T-cell (primary cell): ENCODE results near the gene ARHGAP22. TPM values are rescaled to one million over a fixed set of nuclear protein-coding genes. Genes with fewer than 3 reads are reported as not detected.
A peak's percentile ranks its signal among the peaks of the same experiment; 100 is the strongest.

Source experiments
- ATAC-seq, 4 experiments: fragments of 200-7000 bp in 3 of 4; fragments of 150-1000 bp in 1 of 4; cut with Tn5 transposase; replicated peaks in 1 of 4; 1 replicate in 3 of 4; 2 replicates in 1 of 4; pipeline ENCODE4 v1.10.0; 2021; ENCODE audit warnings: moderate library complexity in 3 of 4, mild to moderate bottlenecking in 2 of 4, moderate number of reproducible peaks in 1 of 4
- CTCF ChIA-PET, 2 donors: fragments of 300-600 bp; sonication (Branson Sonifier 250); formaldehyde crosslinking; loops; one replicate each; lab custom pipeline; 2022; ENCODE audit warnings: antibody characterized with exemption in 2 of 2; lab: Charles Lee
- POLR2A ChIA-PET, 2 donors: fragments of 300-600 bp; sonication (Branson Sonifier 250); formaldehyde crosslinking; loops; one replicate each; lab custom pipeline; 2022; ENCODE audit warnings: antibody characterized with exemption in 2 of 2; lab: Charles Lee
- DNase-seq, 35 experiments: peaks; one replicate each; pipeline versions ENCODE4 v3.0.0 to v3.0.0-alpha.2; 2013 to 2023
- H3K27ac ChIP-seq: one replicate; pipeline ENCODE4 v1.5.1; 2013; ENCODE audit warnings: low read length
- H3K27me3 ChIP-seq, 2 experiments: replicated peaks in 1 of 2; 1 replicate in 1 of 2; 2 replicates in 1 of 2; pipeline versions ENCODE4 v1.6.1 to v1.7.0; 2013; ENCODE audit warnings: low read length in 1 of 2, mixed read lengths in 1 of 2; ENCODE audit not compliant: control insufficient read depth in 2 of 2, insufficient read depth in 2 of 2; ENCODE audit errors: extremely low read depth in 1 of 2
- H3K36me3 ChIP-seq, 2 donors: 1 replicate in 1 of 2; 2 replicates in 1 of 2; pipeline versions ENCODE4 v1.6.1 to v1.7.0; 2013; ENCODE audit warnings: low read length in 1 of 2; ENCODE audit not compliant: control insufficient read depth in 2 of 2, insufficient read depth in 1 of 2; ENCODE audit errors: extremely low read depth in 1 of 2
- H3K4me1 ChIP-seq, 2 experiments: 1 replicate in 1 of 2; 2 replicates in 1 of 2; pipeline versions ENCODE4 v1.6.1 to v1.7.0; 2013; ENCODE audit warnings: low read length in 2 of 2, mixed read lengths in 1 of 2; ENCODE audit not compliant: insufficient read depth in 2 of 2, control insufficient read depth in 1 of 2; ENCODE audit errors: extremely low read depth in 1 of 2
- H3K4me3 ChIP-seq, 2 donors: 1 replicate in 1 of 2; 2 replicates in 1 of 2; pipeline versions ENCODE4 v1.5.1 to v1.7.0; 2013; ENCODE audit warnings: mild to moderate bottlenecking in 2 of 2, low read length in 1 of 2, moderate library complexity in 1 of 2; ENCODE audit not compliant: control insufficient read depth in 1 of 2; ENCODE audit errors: extremely low read depth in 1 of 2
- H3K9me3 ChIP-seq: 2 replicates; pipeline ENCODE4 v1.7.0; 2013
- H3K27ac Mint-ChIP-seq, 2 donors: one replicate each; pipeline ENCODE4 v1.8.0; 2020 to 2021; ENCODE audit warnings: mild to moderate bottlenecking in 2 of 2, mixed read lengths in 2 of 2
- H3K27me3 Mint-ChIP-seq, 2 donors: one replicate each; pipeline ENCODE4 v1.8.0; 2021 to 2022; ENCODE audit warnings: mixed read lengths in 2 of 2
- H3K36me3 Mint-ChIP-seq: one replicate; pipeline ENCODE4 v1.8.0; 2021; ENCODE audit warnings: mixed read lengths
- H3K4me1 Mint-ChIP-seq, 3 donors: one replicate each; pipeline ENCODE4 v1.8.0; 2020 to 2022; ENCODE audit warnings: mixed read lengths in 3 of 3, mild to moderate bottlenecking in 1 of 3
- H3K4me3 Mint-ChIP-seq, 3 donors: one replicate each; pipeline ENCODE4 v1.8.0; 2020 to 2022; ENCODE audit warnings: mild to moderate bottlenecking in 3 of 3, mixed read lengths in 3 of 3, moderate library complexity in 3 of 3
- H3K9me3 Mint-ChIP-seq, 3 donors: one replicate each; pipeline ENCODE4 v1.8.0; 2020 to 2022; ENCODE audit warnings: mixed read lengths in 3 of 3
- WGBS: methylation state at CpG from one replicate; pipeline ENCODE4 v1.1.5; 2013; ENCODE audit warnings: missing lambda C conversion rate; ENCODE audit not compliant: insufficient coverage; 5-methylcytosine and 5-hydroxymethylcytosine counted together
- total RNA-seq, 35 experiments: library from RNA in 6 of 35; stranded (reverse) in 6 of 35; fragments of 120-200 nt in 1 of 35; gene quantifications; one replicate each; pipeline versions ENCODE4 v1.2.1 to v1.2.4 and lab custom pipeline; 2013 to 2026

The ARHGAP22 gene
- total RNA-seq, 5 donors from 2014 or later (not counting 1 experiment from before 2014, with no cell fraction given), result 0.33 to 2.2 (median 0.60) TPM

DNA sequence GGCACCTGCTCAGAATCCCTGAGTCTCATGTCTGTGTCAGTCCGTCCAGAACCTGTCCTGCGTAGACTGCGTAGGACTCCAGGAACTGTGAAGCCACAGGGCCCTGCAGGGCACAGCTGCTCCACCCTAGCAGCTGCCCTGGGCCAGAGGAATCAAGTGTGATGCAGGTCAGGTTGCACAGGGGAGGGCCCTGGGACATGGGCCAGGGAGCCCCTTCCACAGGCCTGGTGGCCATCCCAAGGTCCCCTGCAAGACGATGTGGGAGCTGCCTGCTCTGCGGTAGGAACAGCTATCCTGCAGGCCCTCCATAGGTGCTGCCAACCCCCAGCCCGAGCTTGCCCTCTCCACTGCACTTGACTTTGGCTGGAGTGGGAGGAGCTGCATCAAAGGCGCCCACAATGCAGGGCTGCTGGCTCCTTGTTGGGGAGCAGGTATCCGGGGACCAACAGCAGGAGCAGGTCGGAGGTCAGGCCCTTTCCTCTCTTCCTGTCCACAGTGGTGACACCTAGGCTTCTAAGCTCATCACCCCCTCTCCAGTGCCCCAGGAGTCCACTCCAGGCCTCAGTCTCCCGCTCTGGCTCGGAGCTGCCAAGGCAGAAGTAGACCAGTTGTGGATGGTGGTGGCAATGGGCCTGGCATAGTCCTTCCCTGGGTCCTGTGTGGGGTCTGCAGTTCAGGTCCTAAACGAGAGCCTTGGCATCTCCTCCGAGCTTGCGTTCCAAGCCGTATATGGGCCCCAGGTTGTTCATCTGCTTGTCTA lies 149.3 kb downstream of the ARHGAP22 start:
- Mint-ChIP-seq H3K27ac (no peak overlapping the region), H3K4me3 (no peak overlapping the region), H3K9me3 (no peaks in the 10 kb centered on the region), H3K27me3 (peaks cover 4 to 6% of the 10 kb centered on the region in 2 donors), H3K36me3 (no peaks in the 10 kb centered on the region), H3K4me1 (no peaks in the 10 kb centered on the region)
- Histone ChIP-seq H3K27me3 (peaks cover 0 to 37% of the 10 kb centered on the region in 2 experiments), H3K27ac (no peak overlapping the region), H3K4me1 (no peaks in the 10 kb centered on the region), H3K36me3 (no peaks in the 10 kb centered on the region), H3K4me3 (no peak overlapping the region), H3K9me3 (no peaks in the 10 kb centered on the region)
- ATAC-seq (no peak), DNase-seq (peak in 1 of 35 experiments; percentile 18)
- POLR2A ChIA-PET, result no interaction called here
- CTCF ChIA-PET, result no interaction called here
- 95% methylated on average over 10 of the region's 15 CpGs for WGBS

DNA sequence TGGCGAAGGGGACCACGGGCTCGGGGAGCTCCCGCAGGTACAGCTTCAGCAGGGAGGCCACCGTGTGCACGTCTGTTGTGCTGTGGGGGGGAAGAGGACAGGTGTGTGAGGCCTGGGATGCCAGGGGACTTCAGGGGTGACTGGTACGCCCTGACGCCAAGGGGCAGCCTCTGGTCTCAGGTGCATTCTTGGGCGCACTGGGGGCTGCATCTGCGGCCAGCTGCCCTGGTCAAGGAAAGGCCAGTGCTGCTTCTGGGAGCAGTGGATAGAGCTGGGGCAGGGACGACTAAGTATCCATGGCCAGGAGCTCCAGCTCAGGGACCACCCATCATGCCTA lies 149.8 kb downstream of the ARHGAP22 start:
- Histone ChIP-seq H3K36me3 (no peaks in the 10 kb centered on the region), H3K27ac (no peak overlapping the region), H3K27me3 (peaks cover 0 to 37% of the 10 kb centered on the region in 2 experiments), H3K4me3 (no peak overlapping the region), H3K9me3 (no peaks in the 10 kb centered on the region), H3K4me1 (no peaks in the 10 kb centered on the region)
- no peak overlapping the region for H3K4me3 Mint-ChIP-seq
- no peak overlapping the region for H3K27ac Mint-ChIP-seq
- no peak for ATAC-seq
- CTCF ChIA-PET, result no interaction called here
- H3K27me3 Mint-ChIP-seq, result peaks cover 4 to 6% of the 10 kb centered on the region in 2 donors
- no peaks in the 10 kb centered on the region for H3K36me3 Mint-ChIP-seq
- DNase-seq, result peak in 1 of 35 experiments; percentile 13
- 85% methylated on average over 11 of the region's 11 CpGs for WGBS
- POLR2A ChIA-PET, result no interaction called here
- H3K4me1 Mint-ChIP-seq, result no peaks in the 10 kb centered on the region
- H3K9me3 Mint-ChIP-seq, result no peaks in the 10 kb centered on the region

DNA sequence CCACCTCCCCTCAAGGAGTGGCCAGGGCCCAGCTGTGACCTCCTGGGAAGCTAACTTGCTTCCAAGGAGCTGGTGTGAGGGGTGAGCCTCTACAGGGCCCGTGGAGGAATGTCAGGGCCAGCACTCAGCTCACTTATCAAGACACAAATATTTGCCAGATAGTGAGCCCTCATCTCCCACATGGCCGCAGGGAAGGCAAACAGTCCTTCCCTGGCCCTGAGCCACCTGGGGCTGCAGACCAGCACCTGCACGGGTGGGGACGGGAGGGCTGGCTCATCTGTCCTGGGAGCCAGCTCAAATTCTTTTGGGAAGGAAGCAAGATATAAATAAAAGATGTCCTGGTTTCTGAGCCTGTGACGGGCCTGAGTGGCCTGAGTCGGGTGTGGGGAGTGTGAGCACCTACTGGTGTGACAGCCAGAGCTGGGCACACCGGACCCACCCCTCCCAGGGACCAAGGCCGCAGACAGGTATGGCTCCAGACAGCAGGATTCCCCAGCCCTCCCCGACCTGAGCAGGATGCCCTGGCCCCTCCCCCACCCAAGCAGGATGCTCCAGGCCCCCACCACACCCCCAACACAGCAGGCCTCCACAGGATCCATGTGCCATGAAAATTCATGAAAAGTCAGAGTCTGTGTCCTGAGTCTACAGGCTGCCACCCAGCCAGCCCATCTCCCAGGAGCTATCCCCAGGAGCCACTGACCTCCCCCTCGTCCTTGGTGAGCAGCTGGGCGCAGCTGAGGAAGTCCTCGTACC lies 150.4 kb downstream of the ARHGAP22 start:
- H3K27me3 ChIP-seq, result peaks cover 0 to 38% of the 10 kb centered on the region in 2 experiments
- H3K27ac Mint-ChIP-seq, result no peak overlapping the region
- no peak overlapping the region for H3K4me3 Mint-ChIP-seq
- no peak overlapping the region for H3K27ac ChIP-seq
- H3K4me1 ChIP-seq, result no peaks in the 10 kb centered on the region
- H3K27me3 Mint-ChIP-seq, result peaks cover 4 to 6% of the 10 kb centered on the region in 2 donors
- no peaks in the 10 kb centered on the region for H3K9me3 ChIP-seq
- no peaks in the 10 kb centered on the region for H3K9me3 Mint-ChIP-seq
- no peak overlapping the region for H3K4me3 ChIP-seq
- H3K4me1 Mint-ChIP-seq, result no peaks in the 10 kb centered on the region
- CTCF ChIA-PET, result no interaction called here
- DNase-seq (peak in 1 of 35 experiments; percentile 22), ATAC-seq (no peak)
- POLR2A ChIA-PET, result no interaction called here
- 76% methylated on average over 6 of the region's 12 CpGs for WGBS
- no peaks in the 10 kb centered on the region for H3K36me3 Mint-ChIP-seq
- no peaks in the 10 kb centered on the region for H3K36me3 ChIP-seq

DNA sequence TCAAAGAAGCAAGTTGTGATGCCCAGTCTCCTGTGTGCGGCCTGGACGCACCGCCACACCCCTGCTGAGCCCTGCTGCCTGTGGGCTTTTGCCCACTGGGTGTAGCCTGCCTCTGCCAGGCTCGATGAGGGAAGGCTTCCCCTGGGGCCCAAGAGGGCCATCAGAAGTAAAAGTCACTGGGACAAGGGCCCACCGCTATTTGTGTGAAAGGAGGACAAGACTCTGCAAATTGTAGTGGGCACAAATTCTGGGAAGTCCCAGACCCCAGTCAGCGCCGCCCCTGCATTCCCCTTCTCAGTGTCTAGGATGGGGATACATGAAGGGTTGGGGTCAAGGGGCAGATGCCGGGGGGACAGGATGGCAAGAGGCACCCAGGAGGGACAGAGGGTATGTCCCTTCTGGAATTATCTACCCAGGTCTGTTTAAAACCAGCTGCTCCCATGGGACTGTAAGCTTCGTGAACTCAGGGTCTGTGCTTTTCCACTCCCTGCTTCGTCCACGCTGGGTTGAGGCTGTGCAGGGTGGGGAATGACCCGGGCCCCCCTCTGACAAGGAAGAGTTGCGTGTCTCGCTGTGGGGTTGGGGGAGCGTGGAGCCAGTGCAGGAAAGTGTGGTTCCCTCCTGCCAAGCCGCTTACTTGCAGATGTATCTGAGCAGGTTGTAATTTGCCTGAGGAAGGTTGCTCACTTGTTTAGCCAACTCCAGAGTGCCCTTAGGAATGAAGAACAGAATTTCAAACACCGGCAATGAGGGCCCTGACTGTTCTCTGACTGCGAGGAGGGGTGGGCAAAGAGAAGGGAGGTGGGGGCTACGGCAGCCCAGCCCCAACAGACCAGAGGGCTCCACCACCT lies 151.2 kb downstream of the ARHGAP22 start:
- H3K4me3 ChIP-seq, result no peak overlapping the region
- CTCF ChIA-PET, result no interaction called here
- H3K9me3 ChIP-seq, result no peaks in the 10 kb centered on the region
- ATAC-seq (no peak), DNase-seq (no peak)
- H3K27me3 Mint-ChIP-seq, result peaks cover 6% of the 10 kb centered on the region in 2 donors
- no peaks in the 10 kb centered on the region for H3K4me1 ChIP-seq
- H3K27ac ChIP-seq, result no peak overlapping the region
- WGBS, result 85% methylated on average over 14 of the region's 19 CpGs
- no peaks in the 10 kb centered on the region for H3K36me3 Mint-ChIP-seq
- H3K9me3 Mint-ChIP-seq, result no peaks in the 10 kb centered on the region
- no peaks in the 10 kb centered on the region for H3K4me1 Mint-ChIP-seq
- H3K27ac Mint-ChIP-seq, result no peak overlapping the region
- peaks cover 0 to 46% of the 10 kb centered on the region in 2 experiments for H3K27me3 ChIP-seq
- H3K36me3 ChIP-seq, result no peaks in the 10 kb centered on the region
- H3K4me3 Mint-ChIP-seq, result no peak overlapping the region
- POLR2A ChIA-PET, result no interaction called here

DNA sequence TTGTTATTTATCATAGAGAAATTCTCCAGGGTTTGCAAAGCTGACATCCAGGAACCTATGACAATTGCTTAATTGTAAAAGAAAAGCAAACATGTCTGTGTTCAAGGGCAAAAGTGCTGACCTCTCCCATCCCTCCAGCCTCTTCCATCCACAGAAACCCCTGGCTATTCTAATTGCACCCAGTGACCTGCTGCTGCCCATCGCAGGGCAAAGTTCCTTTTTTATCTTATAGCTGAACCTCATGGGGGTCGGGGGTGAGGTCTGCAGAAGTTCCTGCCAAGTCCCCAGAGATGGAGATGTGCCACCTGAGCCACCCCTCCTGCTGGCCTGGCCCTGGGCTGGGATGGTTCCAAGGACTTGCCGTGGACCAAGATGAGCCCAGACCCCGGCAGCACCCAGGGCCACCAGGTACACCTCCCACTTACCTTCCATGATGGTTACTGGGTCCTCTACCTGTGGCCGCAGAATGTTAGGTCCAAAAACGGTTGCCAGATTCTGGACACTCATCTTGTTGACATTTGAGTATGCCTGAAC lies 151.9 kb downstream of the ARHGAP22 start:
- Mint-ChIP-seq H3K36me3 (no peaks in the 10 kb centered on the region), H3K4me3 (no peak overlapping the region), H3K27ac (no peak overlapping the region), H3K9me3 (no peaks in the 10 kb centered on the region), H3K27me3 (peaks cover 6% of the 10 kb centered on the region in 2 donors), H3K4me1 (peaks cover 0 to 4% (median 0%) of the 10 kb centered on the region in 3 donors)
- Histone ChIP-seq H3K27ac (no peak overlapping the region), H3K27me3 (peaks cover 0 to 43% of the 10 kb centered on the region in 2 experiments), H3K4me3 (no peak overlapping the region), H3K9me3 (no peaks in the 10 kb centered on the region), H3K36me3 (no peaks in the 10 kb centered on the region), H3K4me1 (no peaks in the 10 kb centered on the region)
- WGBS, result 70% methylated on average over 5 of the region's 6 CpGs
- CTCF ChIA-PET, result no interaction called here
- ATAC-seq (no peak), DNase-seq (no peak)
- POLR2A ChIA-PET, result no interaction called here
